HG03432 (cell line): ENCODE data around the gene AIF1L.

ENCODE experiments used
- ATAC-seq: cut with Tn5 transposase; IDR thresholded peaks from one replicate; pipeline ENCODE4 v1.9.1; 2021; ENCODE audit warnings: mild to moderate bottlenecking, moderate library complexity; ENCODE audit not compliant: unreplicated experiment

AIF1L gene

DNA sequence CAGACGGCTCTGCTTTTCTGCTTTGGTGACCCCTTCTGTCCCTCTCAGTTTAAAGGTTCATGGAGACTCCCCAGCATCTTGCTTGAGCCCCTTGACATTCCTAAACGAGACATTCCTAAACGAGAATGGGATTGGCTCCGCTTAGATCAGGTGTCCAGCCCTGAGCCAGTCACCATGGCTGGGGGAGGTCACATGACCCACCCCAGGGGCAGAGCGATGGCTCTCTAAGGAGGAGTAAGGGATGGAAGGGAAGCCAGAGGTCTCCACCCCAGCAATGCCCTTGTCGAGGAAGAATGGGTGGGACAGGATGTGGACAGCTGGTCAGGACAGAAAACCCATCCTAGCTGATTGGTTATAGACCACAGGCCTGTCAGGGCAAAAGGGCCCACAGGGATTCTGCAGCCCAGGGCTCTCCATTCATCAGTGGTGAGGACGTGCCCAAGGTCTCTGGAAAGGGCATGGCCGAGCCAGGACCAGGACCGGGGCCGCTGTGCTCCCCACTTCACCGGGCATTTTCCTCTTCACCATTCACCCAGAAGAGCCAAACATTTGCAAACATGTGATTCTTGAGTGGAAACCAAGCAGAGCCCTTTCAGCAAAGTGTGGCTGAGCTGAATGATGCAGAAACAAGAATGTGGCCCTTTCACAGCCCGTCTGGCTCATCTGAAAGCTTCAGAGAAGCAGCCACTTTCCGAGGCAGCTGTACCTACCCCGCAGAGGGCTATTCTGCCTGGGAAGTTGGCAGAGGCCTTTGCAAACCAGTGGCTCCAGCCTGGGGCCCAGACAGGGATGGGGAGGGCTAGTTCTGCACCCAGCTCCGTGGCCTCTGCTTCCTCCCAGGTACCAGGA is 19.8 kb upstream of the AIF1L start:
- no peak for ATAC-seq

GRCh38 chr9:131078427-131079366 is 17.6 kb upstream of the AIF1L start:
- ATAC-seq: no peak

- no peak for ATAC-seq
Observed at GRCh38 chr9:131080589-131080988, 15.7 kb upstream of the AIF1L start.

- ATAC-seq: no peak
Observed at GRCh38 chr9:131081868-131082267, 14.5 kb upstream of the AIF1L start.

GRCh38 chr9:131082774-131083512 is 13.4 kb upstream of the AIF1L start:
- ATAC-seq: no peak

DNA sequence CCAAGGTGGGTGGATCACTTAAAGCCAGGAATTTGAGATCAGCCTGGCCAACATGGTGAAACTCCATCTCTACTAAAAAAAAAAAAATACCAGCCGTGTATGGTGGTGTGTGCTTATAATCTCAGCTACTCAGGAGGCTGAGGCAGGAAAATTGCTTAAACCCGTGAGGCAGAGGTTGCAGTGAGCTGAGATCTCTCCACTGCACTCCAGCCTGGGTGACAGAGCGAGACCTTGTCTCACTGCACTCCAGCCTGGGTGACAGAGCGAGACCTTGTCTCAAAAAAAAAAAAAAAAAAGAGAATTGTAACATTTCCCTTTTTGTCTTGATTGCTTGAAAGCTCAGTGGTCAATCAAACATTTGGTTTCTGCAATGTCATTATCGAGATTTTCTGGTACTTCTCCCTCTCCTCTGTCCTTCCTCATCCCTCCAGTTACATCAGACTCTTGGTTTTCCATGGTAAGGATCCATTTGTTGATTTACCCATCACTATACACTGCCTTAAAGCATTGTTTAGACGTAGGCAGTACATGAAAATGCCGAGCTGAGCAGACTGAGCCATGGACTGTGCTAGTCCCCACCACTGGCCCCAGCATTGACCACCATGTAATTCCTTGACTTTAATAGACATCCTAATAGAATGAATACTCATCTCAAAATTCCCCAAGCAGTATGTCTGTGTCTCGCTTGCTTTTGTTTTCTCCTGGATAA is 11.5 kb upstream of the AIF1L start:
- ATAC-seq: no peak

GRCh38 chr9:131085370-131086122 is 10.8 kb upstream of the AIF1L start:
- no peak for ATAC-seq

GRCh38 chr9:131087354-131087893 is 8.9 kb upstream of the AIF1L start:
- ATAC-seq: no peak

DNA sequence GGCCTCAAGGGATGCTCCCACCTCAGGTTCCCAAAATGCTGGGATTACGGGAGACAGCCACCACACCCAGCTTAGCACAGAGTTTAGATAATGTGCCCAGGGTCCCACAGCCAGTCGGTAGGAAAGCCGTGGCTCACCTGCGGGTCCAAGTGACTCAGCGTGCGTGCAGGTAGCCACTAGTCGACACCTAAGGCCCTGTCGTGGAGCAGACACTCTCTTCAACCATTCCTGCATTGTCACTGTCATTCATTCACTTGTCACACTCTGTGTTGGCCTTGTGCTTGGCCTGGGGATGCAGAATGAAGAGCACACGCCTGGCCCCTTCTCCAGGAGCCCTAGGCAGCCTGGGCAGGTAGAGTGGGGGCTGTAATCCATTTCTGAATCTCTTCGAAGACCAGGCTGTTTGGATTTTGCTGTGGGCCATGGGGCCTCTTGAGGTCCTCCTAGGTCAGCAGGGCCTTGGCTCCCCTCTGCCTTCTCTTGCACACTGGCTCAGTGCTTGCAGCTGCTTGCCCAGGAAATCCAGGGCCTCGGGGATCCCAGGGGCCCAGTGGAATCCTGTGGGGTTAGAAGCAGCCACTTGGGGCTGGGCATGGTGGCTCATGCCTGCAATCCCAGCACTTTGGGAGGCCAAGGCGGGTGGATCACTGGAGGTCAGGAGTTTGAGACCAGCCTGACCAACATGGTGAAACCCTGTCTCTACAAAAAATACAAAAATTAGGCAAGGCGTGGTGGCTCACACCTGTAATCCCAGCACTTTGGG is 6.1 kb upstream of the AIF1L start:
- ATAC-seq: no peak

- no peak for ATAC-seq
Observed at GRCh38 chr9:131091352-131091992, 4.9 kb upstream of the AIF1L start.

DNA sequence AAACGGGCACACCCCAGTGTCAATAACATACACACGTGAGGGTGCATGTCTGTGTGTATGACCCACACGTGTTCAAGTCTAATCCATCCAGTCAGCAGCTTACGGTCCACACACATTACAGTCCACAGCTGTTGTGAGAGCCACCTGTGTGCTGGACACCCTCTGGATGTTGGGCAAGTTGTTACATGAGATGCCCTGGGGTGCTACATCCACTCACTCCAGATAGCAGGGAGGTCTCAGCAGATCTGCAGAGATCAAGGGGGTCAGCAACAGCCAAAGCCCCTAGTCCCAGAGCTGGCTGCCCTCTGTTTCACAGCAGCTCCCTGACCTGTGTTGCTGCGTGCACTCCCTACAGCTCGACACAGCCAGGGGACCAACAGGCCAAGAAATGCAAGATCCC is 4.3 kb upstream of the AIF1L start:
- ATAC-seq: no peak

DNA sequence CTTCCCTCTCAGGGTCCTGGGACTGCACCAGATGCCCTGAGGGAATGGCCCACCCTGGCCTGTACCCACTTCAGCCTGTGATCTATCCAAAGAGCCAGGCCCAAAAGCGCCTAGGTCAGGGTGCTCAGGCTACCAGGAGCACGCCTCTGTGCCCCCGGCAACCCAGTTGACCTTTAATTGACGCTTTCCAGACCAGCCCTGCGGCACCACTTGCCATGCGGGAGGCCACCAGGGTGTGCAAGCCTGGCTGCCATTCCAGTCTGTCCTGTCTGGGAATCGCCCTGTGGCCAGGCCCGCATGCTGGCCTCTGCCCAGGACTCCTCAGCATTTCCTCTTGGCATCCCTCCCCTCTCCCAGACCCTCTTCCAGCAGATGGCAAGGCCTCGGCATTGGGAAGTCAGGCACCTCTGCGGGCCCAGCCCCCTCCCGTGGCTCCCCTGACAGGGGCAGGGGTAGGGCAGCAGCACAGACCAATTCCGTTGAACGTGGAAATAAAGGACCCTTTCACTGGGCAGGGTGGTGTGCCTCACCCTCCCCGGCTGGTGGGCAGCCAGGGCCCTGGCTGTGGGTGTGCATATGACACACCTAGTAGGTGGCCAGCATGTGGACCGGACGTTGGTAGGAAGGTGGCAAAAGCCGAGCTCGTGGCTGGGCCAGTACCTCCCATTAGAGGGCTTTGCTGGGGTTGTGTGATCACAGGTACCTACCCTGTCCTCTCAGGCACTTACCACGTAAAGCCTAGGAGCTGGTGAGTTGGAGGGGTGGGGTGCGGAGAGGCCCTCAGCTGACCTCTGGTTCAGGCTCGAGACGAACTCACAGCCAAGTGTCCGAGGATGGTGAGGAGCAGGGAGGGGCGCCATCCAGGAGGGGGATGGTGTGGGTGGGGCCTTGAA is 3.5 kb upstream of the AIF1L start:
- no peak for ATAC-seq

DNA sequence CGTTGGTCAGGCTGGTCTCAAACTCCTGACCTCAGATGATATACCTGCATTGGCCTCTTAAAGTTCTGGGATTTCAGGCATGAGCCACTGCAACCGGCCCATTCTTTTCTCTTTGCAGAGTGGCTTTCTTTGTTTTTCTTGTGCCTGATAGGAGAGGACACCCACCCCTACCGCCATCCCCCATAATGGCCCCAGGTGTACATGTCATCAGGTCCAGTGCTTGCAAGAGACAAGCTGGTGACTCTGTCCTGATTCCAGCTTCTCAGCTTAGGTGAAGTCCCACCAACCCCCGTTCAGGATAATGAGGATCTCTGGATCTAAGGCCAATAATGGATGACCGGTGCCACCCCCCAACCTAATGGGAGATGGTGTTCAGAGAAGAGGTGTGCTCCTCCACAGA is 2.3 kb upstream of the AIF1L start:
- no peak for ATAC-seq

- ATAC-seq: no peak
Observed at GRCh38 chr9:131094622-131095021, 1.7 kb upstream of the AIF1L start.

DNA sequence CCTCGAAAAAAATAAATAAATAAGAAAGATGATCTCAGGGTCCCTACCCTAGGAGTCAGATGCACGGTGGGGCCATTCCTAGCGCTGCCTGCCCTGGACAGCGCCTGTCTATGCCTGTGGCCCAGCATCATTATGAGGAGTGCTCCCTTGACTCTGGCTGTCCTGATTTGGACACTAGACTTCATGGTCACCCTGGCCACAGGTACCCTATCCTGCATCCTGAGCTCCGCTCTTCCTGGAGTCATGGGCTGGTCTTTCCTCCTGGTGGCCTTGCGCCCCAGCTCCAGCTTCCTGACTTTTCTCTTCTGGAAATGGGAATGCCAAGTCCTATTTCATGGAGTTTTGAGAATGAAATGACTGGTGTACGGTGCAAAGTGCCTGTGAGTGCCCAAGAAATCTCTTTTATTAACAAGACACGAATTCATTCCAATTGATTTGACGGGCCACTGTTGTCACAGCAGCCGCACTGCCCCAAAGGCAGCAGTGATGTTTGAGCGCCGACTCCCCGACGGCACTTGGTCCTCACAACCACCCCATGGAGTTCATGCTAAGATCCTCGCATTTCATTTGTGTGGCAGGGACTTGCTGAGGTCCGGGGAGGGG is 564 bp upstream of the AIF1L start:
- ATAC-seq: no peak

GRCh38 chr9:131097126-131097947 is 1.0 kb downstream of the AIF1L start:
- no peak for ATAC-seq
